ENCODE results near the gene SSR2. TPM values are rescaled to one million over a fixed set of nuclear protein-coding genes. Genes with fewer than 3 reads are reported as not detected.
"Not testable (repeated sequence)": the region's sequence is repeated elsewhere in the genome, so short reads cannot be mapped to it uniquely, and the experiment has no call there.

Gene SSR2
- total RNA-seq, 6 donors from 2014 or later = 66.0 to 395 (median 228) TPM

GRCh38 chr1:155996166-155996565, 24.6 kb downstream of the SSR2 start:
- H3K4me3 ChIP-seq = no peak overlapping the region
- ATAC-seq (ENCODE audit: low FRiP score in 2 of 2) = no peak
- H3K9me3 ChIP-seq = no peaks in the 10 kb centered on the region
- no peaks in the 10 kb centered on the region for H3K27me3 ChIP-seq
- H3K36me3 ChIP-seq = no peaks in the 10 kb centered on the region
- H3K4me1 ChIP-seq = peaks cover 0 to 14% (median 7%) of the 10 kb centered on the region in 4 donors
- TF ChIP-seq CTCF (IDR thresholded peaks at IDR 0.05) = no peak
- no peak for TF ChIP-seq POLR2A (IDR thresholded peaks at IDR 0.05)
- no peak for TF ChIP-seq POLR2AphosphoS5 (IDR thresholded peaks at IDR 0.05)
- TF ChIP-seq EP300 (IDR thresholded peaks at IDR 0.05) = no peak
- no peak for DNase-seq
- peak overlapping the region in 2 of 4 donors; percentile 11 to 17 for H3K27ac ChIP-seq
- WGBS, 2 donors = 25 to 61% methylated on average over 2 of the region's 2 CpGs

DNA sequence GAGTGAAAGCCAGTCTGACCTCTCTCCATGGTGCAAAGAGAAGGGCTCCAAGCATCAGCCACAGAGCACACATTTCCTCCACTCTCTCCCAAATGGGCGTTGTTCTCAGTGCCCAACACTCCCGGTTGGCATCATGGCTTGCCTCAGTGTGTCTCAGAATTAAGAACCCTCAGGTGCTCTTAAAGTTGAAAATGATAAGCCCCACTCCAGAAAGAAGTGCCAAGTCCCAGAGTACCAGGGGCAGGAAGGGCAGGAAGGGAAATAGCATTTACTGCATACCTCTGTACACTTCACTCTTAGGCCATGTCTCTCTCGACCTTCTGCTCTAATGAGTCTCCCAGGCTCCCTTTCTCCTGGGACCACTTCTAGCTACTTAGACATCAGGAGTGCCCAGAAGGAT, 27.2 kb downstream of the SSR2 start:
- H3K4me3 ChIP-seq = no peak overlapping the region
- WGBS, 2 donors = 61 to 71% methylated on average over 3 of the region's 3 CpGs
- DNase-seq (peak in 1 of 2 donors; percentile 63), ATAC-seq (ENCODE audit: low FRiP score in 2 of 2) (peak in 1 of 2 donors; percentile 73)
- TF ChIP-seq POLR2A (IDR thresholded peaks at IDR 0.05) = peak in 1 of 4 donors; percentile 28
- peak in 1 of 4 donors; percentile 8 for TF ChIP-seq EP300 (IDR thresholded peaks at IDR 0.05)
- TF ChIP-seq POLR2AphosphoS5 (IDR thresholded peaks at IDR 0.05) = no peak
- TF ChIP-seq CTCF (IDR thresholded peaks at IDR 0.05) = no peak
- H3K27ac ChIP-seq = peak overlapping the region in 2 of 4 donors; percentile 56 to 72
- peaks cover 17 to 33% (median 27%) of the 10 kb centered on the region in 4 donors for H3K4me1 ChIP-seq
- no peaks in the 10 kb centered on the region for H3K9me3 ChIP-seq
- no peaks in the 10 kb centered on the region for H3K36me3 ChIP-seq
- H3K27me3 ChIP-seq = no peaks in the 10 kb centered on the region

- 64 to 89% methylated on average over 6 of the region's 6 CpGs for WGBS, 2 donors
These were observed 30.6 kb downstream of the SSR2 start for GRCh38 chr1:155990005-155990739.

GRCh38 chr1:155989242-155990004, 31.3 kb downstream of the SSR2 start:
- H3K27ac ChIP-seq = peak overlapping the region; percentile 22 to 77 (median 68)
- TF ChIP-seq POLR2AphosphoS5 (IDR thresholded peaks at IDR 0.05) (peak in 1 of 2 donors; percentile 76), CTCF (IDR thresholded peaks at IDR 0.05) (peak; percentile 96 to 99 (median 99)), EP300 (IDR thresholded peaks at IDR 0.05) (no peak), POLR2A (IDR thresholded peaks at IDR 0.05) (no peak)
- ATAC-seq (ENCODE audit: low FRiP score in 2 of 2) = peak; percentile 95 to 97
- WGBS, 2 donors = 10 to 33% methylated on average over 3 to 5 of the region's 9 CpGs
- H3K4me3 ChIP-seq = peak overlapping the region in 3 of 4 donors; percentile 27 to 51 (median 42)
- H3K4me1 ChIP-seq = peaks cover 19 to 40% (median 31%) of the 10 kb centered on the region in 4 donors
- H3K27me3 ChIP-seq = no peaks in the 10 kb centered on the region
- no peaks in the 10 kb centered on the region for H3K36me3 ChIP-seq
- DNase-seq = peak; percentile 73 to 86
- no peaks in the 10 kb centered on the region for H3K9me3 ChIP-seq

More at GRCh38 chr1:155990005-155990739, 30.6 kb downstream of the SSR2 start:
- Histone ChIP-seq H3K4me3 (no peak overlapping the region), H3K27me3 (no peaks in the 10 kb centered on the region), H3K36me3 (no peaks in the 10 kb centered on the region), H3K4me1 (peaks cover 19 to 37% (median 31%) of the 10 kb centered on the region in 4 donors), H3K9me3 (no peaks in the 10 kb centered on the region), H3K27ac (peak overlapping the region; percentile 22 to 77 (median 68))
- DNase-seq = peak in 1 of 2 donors; percentile 71
- TF ChIP-seq POLR2AphosphoS5 (IDR thresholded peaks at IDR 0.05) = no peak
- no peak for TF ChIP-seq POLR2A (IDR thresholded peaks at IDR 0.05)
- no peak for TF ChIP-seq CTCF (IDR thresholded peaks at IDR 0.05)
- TF ChIP-seq EP300 (IDR thresholded peaks at IDR 0.05) = no peak
- peak; percentile 65 to 77 for ATAC-seq (ENCODE audit: low FRiP score in 2 of 2)

GRCh38 chr1:155984903-155985645, 35.7 kb downstream of the SSR2 start:
- not testable (repeated sequence) for H3K36me3 ChIP-seq; H3K27me3 ChIP-seq; DNase-seq; H3K4me3 ChIP-seq; H3K9me3 ChIP-seq; ATAC-seq (ENCODE audit: low FRiP score in 2 of 2)
- peaks cover 50 to 68% (median 58%) of the 10 kb centered on the region in 4 donors for H3K4me1 ChIP-seq
- H3K27ac ChIP-seq = peak overlapping the region in 2 of 4 donors; percentile 97 to 99
- WGBS, 2 donors = 73 to 78% methylated on average over 11 of the region's 11 CpGs

All from upper lobe of left lung (tissue), 6 donors.